SHP77 treated with DMSO at 0.1 percent for 48 hours (cell line): ENCODE data around the gene POU5F1.

Experiments used
- DNase-seq: peaks from one replicate; lab custom pipeline; 2025; lab: John Stamatoyannopoulos, UW

POU5F1 gene

DNA sequence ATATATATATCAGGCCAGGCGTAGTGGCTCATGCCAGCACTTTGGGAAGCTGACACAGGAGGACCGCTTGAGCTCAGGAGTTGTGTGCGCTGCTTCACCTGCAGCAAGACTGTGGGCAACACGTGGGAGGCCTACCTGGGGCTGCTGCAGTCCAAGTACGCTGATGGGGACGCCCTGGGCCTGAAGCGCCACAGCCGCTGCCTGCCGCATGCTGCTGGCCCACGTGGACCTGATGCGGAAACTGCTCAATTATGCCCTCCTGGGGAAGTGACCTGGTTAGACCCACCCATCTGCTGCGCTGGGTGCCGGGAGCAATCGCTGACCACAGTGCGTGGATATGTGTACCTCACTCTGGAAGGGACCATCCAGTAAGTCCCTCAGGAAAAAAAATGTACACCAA is 29.8 kb downstream of the POU5F1 start:
- DNase-seq: no peak

DNA sequence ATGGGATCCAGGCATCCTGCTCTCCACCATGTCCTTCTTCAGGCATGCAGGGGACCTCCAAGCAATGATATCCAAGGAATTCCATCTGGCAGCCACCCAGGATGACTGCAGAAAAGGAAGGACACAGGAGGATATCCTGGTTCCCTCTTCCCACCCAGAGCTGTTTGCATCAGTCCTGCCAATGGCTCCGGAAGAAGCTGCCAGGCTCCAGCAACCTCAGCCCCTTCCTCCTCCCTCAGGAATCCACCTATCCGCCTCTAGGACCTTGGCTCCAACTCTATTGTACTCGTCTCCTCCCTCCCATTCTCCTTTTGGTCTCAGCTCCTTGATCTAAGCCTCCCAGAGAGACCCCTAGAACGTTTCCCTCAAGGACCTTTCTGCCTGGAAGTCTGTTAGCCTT is 30.9 kb downstream of the POU5F1 start:
- no peak for DNase-seq

DNA sequence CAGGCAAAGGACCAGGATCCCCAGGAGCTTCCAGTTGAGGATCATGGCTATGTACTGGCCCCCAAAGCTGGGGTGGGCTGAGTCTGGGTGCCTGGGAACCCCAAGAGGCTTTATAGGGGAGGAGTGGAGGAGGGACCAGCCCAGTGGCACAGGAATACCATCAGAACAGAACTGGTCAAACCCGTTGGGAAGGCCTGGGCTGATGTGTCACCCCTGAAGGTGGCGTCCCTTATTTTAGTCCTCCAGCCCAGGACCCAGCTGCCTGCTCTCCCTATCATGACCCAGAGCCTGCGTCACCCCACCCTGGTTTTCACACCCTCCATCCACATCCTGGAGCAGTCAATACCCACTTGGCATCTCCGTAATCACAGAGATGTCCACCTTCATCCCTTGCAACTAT is 31.5 kb downstream of the POU5F1 start, which contains the start of gene PSORS1C2:
Gene PSORS1C2 (minus strand): TSS at position 85 of the 400 bp plus-strand sequence. CDS start 40 bp downstream, at position 45.
- DNase-seq: no peak

DNA sequence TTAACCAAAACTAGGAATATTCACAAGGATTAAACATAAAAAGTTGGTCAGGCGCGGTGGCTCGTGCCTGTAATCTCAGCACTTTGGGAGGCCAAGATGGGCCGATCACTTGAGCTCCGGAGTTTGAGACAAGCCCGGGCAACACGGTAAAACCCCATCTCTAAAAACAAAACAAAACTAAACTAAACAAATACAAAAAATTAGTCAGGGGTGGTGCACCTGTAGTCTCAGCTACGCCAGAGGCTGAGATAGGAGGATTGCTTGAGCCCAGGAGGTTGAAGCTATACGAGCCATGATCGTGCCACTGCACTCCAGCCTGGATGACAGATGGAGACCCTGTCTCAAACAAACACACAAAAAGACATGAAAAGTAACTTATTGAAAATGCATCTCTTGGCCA is 34.8 kb downstream of the POU5F1 start:
- DNase-seq: no peak

DNA sequence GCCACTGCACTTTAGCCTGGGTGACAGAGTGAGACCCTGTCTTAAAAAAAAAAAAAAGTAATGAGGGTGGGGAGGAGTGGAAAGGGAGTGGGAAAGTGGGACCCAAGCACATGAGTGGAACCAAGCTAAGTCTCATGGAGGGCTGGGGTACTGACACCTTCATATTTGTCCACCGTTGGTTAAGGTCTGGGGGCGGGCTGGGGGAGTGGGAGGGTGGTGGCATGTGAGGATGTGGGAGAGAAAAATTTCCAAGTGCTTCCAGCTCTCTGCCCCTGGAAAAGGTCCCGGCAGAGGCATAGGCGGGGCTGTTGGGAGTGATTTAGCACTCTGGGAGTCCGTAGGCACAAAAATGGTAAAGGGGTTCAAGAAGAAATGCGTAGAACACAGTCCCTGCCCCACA is 37.7 kb downstream of the POU5F1 start:
- no peak for DNase-seq

DNA sequence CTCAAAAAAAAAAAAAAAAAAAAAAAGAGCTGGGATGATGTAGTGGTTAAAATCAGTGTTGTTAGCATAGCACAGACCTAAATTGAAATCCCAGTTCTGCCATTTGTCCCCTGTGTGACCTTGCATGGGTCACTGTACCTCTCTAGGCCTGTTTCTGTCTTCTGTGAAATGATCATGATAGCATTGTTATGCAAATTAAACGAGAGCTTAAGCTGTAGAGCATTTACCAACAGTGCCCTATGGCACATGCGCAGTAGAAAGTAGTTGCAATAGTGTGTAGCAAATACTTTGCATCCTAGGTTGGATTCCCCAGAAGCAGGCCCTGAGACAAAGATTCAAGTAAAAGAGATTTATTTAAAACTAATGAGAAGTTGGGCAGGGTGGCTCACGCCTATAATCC is 38.9 kb downstream of the POU5F1 start:
- no peak for DNase-seq

DNA sequence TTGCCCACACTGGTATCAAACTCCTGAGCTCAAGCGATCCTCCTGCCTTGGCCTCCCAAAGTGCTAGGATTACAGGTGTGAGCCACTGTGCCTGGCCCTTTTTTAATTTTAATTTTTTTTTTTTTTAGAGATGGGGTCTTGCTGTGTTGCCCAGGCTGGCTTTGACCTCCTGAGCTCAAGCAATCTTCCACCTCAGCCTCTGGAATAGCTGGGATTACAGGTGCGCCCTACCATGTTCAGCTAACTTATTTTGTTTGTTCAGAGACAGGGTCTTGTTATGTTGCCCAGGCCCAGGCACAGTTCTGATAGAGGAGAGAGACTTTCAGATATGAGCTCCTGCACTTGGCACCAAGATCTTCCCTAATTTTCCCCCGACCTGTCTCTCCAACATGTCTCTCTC is 39.7 kb downstream of the POU5F1 start:
- DNase-seq: no peak

DNA sequence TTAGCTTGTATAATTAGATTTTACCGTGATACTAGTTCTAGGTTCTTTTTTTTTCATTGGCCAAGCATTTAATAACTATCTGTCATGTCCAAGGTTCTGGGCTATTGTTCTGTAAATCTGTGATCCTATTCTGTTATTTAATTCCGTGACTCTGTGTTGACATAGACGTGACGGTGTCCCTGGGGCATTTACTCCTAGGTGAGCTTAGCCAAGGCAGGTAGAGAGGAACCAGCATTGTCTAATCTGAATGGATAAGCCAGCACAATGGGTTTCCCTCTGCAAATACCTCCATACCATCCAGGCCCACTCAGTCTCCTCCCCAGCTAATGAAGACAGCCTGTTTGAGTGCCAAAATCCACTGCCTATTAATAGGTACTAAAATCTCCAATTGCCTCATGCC is 41.4 kb downstream of the POU5F1 start:
- DNase-seq: no peak

DNA sequence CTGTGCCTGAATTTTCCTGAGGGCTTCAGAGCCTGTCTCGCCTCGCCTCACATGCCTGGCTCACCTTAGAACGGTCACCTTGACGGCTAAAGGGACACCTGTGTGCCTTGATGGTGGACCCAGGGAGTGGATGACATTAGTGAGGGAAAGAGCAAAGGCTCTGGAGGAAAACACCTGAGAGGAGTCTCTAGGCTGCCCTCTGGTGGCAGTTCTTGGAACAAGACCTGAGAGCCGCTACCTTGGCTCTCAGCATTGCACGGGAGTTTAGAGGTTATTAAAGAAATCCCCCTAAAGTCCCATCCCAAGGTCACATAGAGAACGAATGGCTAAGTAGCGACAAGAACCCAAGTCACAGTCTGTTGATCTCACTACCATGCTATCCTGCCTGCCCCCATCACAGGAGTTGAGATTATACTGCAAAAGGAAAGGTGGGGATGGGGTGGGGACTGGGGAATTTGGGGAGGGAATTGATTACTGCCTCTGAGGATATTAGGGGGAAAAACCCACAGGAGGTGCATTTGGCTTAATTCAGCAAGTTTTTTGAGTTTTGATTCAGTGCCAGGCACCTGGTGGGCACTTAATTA is 42.3 kb downstream of the POU5F1 start:
- no peak for DNase-seq

DNA sequence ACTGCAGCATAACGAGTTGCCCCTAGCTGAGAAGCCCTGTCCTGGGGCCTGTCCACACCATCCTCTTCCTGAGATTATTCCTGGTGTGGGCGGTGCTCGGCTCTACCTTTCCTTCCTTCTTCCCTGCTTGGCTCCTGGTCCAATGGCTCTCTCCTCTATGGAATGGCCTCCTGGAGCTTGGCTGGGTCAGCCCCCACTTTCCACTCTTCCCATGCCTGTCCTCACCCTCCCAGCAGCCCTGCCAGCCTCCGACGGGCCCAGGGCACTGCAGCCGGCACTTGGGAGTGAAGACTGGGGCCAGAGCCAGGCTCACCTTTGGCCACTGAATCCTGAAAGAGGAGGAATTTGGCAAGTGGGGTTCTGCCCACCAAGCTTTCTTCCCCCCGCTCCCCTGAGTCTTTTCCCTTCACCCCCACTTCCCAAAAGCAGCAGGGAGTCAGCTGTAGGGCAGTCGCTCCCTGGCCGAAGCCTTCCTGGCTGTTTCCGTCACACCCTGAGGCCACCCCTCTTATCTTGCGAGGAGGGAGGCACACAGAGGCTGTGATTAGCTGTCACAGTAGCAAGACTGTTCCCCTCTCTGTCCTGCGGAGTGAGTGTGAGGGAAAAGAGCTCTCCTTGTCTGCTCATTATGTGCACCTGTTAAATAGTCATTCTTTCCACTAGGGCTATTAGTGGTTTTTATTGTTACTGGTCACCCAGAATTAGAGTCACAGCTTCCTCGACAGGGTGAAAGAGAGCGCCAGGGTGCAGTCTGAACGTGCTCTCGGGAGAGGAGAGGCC is 43.9 kb downstream of the POU5F1 start:
- no peak for DNase-seq

DNA sequence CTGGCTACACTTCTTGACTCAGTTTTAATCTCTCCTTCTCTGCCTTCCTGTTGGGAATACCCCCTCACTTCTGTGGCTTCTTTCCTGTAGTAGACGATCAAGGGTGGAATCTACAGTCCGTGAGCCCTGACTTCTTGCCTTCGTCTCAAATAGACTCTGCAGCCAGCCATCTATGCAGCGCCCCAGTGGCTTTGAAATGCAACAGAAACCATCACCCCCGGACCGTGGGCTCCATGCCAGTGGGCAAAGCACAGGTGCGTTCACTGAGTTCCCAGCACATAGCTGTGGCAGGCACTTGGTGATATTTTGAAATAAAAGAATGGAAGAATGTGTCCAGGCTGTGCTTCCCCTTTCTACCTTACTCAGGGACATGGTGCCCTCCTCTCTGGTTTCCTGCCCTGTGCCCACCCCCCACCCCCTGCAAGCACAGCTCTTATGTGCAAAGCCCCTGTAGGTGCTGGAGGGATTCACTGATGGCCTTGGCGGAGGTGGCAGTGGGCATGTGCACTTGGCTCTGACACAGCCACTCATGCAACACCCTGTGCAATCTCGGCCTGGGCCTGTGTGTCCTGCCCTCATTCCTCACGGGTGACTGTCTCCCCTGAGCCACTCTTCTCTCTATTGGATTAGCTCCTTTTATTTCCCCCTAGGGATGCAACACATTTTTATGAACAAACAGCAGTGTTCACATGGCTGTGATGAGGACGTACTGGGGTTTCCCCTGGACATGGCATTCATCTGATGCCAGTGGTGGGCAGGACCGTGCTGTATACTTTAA is 44.7 kb downstream of the POU5F1 start:
- DNase-seq: no peak

DNA sequence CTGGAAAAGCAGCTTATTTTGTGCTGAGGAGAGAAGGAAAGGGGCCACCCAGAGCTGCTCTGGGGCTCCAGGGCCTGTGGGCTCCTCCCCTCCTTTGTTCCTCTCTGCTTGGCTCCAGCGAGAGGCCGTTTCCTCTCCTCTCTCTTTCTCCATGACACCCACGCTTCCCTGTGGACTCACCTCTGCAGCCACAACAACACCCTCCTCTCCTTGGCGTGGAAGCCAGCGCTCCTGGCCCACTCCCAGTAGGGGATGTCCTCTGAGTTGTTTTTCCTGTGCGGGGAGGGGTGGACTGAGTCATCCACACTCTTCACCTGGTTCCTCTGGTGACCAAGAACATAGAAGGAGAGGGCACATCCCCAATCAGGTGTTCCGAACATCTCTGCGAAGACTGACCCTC is 45.3 kb downstream of the POU5F1 start:
- no peak for DNase-seq

DNA sequence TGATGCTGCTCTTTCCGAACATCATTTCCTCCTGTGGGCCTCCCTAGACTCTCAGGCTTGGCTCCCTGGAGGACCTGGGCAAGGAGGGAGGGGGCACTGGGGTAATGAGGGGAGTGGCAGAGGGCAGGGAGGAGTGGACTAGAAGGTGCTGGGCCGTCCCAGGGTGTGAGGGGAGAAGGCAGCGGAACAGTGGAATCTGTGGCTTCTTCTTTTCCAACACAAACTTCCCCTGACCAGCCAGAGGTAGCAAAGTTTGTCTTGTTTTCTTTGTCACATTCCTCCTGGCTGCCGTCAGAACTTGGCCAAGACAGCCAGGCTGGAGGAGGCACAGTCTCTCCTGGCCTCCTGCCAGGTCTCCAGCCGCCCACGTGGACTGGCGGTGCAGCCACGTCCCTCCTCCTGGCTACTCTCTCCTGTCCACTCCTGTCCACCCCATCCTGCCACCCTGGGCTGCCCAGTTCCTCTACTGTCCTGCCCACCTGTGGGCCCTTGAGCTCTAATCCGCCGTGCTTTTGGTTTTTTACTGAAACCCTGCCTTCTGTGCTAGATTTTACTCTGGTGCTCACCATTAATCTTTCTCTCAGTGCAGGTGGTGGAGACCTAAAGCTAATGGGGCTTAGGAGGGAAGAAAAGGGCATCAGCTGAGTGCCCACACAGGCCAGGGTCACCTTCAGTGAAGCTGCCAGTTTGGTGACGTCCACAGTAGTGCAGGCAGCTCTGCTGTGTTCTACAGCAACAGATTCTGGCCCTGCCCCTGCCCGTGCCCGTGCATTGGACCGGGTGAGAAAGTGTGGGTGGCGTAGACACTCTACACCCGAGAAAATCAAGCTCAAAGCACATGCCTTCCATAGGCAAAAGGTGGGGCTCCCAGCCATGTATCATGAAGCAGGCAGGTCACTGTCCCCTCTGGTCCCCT is 47.4 kb downstream of the POU5F1 start:
- DNase-seq: no peak

DNA sequence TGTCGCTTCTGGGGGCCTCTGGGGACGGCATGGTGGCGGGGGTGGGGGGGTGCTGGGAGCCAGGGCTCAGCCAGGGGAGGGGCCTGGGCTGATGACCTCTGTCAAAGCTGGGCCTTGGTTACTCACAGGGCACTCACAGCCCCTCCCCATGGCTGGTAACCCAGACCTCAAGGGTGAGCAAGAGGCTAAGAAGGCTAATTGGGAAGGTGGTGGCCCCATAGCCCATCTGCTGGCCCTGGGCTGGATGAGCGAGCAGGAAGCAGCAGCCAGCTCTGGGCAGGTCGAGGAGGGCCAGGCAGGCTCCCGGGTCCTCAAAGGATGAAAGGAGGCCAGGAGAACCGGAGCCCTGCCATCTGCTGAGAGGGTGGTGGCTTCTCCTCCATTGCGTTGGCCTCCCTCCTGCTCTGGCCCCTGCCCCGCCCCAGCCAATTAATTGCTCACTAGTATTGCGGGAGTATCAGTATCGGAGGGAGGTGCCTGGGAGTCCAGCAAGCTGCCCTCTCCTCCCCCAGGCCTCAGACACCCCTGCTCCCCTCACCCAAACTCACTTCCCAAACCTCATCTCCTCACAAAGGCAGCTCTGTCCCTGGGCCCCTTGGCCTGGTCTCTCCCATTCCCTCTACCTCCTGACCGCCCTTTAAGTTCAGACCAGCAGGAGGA is 49.2 kb downstream of the POU5F1 start:
- DNase-seq: no peak

DNA sequence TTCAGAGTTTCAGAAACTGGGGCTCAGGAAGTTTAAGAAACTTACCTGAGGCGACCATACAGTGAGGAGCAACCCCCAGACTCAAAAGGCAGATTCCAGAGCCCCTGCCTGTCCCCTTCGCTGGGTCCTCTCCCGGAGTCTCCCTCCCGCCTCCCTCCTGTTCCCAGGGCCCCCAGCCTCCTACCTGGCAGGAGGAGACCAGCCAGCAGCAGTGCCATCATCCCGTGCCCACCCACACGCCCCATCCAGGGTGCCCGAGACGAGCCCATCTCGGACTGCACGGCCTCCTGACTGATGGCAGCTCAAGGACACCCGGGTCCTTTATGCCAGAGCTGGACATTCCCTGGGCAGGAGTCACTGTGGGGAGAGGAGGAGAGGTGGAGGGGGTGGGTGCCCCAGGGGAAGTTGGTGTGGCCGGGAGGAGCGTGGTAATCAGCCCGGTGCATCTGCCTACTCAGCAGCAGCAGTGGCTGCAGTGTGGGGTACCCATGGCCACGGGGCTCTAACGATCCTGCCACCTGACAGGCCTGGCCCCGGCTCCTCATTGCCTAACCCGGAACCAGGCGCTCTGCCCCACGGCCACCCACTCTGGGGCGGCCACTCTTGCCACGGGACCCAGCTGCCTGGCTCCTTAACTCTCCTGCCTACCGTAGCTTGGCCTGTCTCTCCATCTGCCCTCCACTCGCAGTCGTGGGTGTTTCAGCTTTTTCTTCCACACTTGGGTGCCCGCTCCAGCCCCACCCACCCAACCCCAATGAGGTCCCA is 50.1 kb downstream of the POU5F1 start, which contains the start of gene CDSN:
Gene CDSN (minus strand): TSS at position 296 of the 765 bp plus-strand sequence. CDS start 27 bp downstream, at position 269.
- DNase-seq: no peak

DNA sequence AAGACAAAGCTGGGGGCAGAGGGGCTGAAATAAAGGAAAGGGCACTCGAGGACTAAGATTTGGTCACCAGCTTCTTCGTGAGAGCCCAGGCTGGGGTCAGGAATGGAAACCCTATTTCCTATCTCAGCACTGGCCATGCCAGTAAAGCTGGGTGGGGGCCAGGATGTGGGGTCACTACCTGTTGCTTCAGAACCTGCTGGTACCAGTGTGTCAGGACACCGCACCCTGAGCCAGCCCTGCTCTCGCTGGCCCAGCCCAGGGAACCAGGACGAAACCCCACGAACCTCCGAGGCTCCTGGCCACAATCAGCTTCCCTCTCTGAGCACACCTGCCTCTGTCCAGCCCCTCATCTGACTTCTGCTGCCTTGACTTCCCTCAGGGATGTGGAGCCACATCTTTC is 52.3 kb downstream of the POU5F1 start:
- DNase-seq: no peak

DNA sequence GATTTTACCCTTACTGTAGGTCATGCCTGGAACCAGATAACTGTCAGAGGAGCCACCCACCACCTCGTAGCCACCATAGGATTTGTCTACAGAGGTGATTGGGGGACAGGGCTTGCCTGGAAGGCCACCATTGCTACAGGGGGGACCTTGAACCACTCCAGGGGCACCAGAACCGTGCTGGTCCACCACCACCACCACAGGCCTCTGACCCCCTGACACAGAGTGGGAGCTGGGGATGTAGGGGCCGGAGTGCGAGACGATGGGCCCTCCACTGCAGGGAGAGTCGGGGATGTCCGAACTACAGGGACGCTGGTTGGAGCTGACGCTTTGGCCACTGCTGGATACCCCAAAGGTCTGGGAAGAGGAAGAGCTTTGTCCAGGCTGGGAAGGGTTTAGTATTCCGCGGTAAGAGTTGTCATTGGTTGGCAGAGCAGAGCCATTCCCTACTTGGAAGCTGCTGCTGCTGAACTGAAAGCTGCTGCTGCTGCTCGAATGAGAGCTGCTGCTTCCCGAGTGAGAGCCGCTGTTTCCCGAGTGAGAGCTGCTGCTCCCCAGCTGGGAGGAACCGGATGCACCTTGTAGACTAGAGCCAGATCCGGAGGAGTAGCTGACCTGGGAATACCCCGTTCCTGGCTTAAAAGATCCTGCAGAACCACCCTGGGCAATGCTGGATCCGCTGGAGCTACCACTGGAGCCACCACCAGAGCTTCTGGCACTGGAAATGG is 53.7 kb downstream of the POU5F1 start:
- DNase-seq: no peak

DNA sequence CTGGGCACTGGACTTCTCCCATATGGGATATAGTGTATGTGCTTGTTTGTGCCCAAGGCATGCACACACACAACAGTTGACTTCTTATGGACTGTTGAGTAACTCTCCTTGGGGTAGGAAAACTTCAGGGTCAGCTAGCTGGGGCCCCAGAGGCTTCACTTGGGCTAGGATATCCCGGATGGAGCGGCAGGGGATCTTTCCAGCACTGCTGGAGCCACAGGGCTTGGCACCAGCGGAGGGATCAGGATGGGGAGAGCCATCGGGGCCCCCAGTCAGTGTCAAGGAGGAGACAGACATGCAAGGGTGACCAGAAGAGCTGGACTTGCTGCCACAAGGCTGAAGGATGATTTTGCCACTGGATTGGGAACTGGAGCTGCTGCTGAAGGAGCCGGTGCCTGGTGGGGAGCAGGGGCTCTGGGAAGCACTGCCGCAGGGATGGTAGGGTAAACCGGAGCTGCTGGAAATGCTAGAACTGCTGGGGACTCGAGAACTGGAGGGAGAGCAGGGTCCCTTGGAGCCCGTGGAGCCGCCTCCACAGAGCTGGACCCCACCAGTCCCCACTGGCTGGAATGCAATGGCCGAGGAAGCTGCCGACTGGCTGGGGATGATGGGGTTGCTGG is 54.4 kb downstream of the POU5F1 start:
- DNase-seq: no peak
